Ectodermal cell (in vitro differentiated cells): ENCODE measurements around the gene FAT1.

Source experiments
- H3K27ac ChIP-seq: 2 replicates; pipeline ENCODE4 v1.7.0; 2013; ENCODE audit warnings: mild to moderate bottlenecking, low read depth, low read length; ENCODE audit not compliant: insufficient read depth, poor library complexity, severe bottlenecking
- H3K27me3 ChIP-seq: 2 replicates; pipeline ENCODE4 v1.7.0; 2013; ENCODE audit warnings: mild to moderate bottlenecking, low read length; ENCODE audit not compliant: insufficient read depth, control insufficient read depth, poor library complexity, severe bottlenecking
- H3K36me3 ChIP-seq: one replicate; pipeline ENCODE4 v1.7.0; 2013; ENCODE audit warnings: low read length; ENCODE audit not compliant: control insufficient read depth, insufficient read depth
- H3K4me1 ChIP-seq: one replicate; pipeline ENCODE4 v1.7.0; 2013; ENCODE audit warnings: low read length; ENCODE audit not compliant: control insufficient read depth, insufficient read depth
- H3K4me3 ChIP-seq: 2 replicates; pipeline ENCODE4 v1.7.0; 2013; ENCODE audit warnings: low read depth, low read length, control low read depth; ENCODE audit not compliant: insufficient read depth
- H3K9me3 ChIP-seq: 2 replicates; pipeline ENCODE4 v1.7.0; 2013; ENCODE audit warnings: mild to moderate bottlenecking, low read length, moderate library complexity; ENCODE audit not compliant: control insufficient read depth
- WGBS, 2 experiments: methylation state at CpG; one replicate each; pipeline ENCODE4 v1.1.7; 2013; ENCODE audit warnings: missing lambda C conversion rate in 2 of 2; 5-methylcytosine and 5-hydroxymethylcytosine counted together

Gene FAT1

DNA sequence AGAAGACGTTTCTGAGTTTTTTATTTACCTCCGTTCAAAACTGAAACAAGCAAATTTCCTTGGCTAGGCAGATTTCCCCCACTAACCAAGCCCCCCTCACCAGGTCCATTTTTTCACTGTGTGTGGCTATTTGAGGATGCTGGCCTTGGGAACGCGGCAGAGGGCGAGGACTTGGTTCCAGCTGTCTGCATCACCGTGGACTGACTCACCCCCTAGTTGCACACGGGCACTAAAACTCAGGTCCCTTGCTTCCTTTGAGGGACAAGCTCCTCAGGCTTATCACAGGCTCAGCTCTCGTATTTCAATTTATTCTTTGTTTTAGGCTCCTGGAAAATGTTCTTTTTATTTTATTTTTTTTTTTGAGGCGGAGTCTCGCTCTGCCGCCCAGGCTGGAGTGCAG is 159.9 kb downstream of the FAT1 start:
- no peaks in the 10 kb centered on the region for H3K36me3 ChIP-seq
- no peaks in the 10 kb centered on the region for H3K27me3 ChIP-seq
- no peak overlapping the region for H3K27ac ChIP-seq
- no peaks in the 10 kb centered on the region for H3K9me3 ChIP-seq
- H3K4me1 ChIP-seq, result no peaks in the 10 kb centered on the region
- WGBS, 2 experiments, result 93 to 94% methylated on average over 11 of the region's 11 CpGs
- H3K4me3 ChIP-seq, result no peak overlapping the region

- Histone ChIP-seq H3K27ac (no peak overlapping the region), H3K9me3 (no peaks in the 10 kb centered on the region), H3K27me3 (no peaks in the 10 kb centered on the region), H3K36me3 (no peaks in the 10 kb centered on the region), H3K4me3 (no peak overlapping the region), H3K4me1 (no peaks in the 10 kb centered on the region)
- WGBS, 2 experiments, result 100% methylated on average over 1 of the region's 1 CpG; no CpG with 5 or more reads in 1 of the 2 experiments
These were observed 161.9 kb downstream of the FAT1 start for GRCh38 chr4:186561748-186562147.

- Histone ChIP-seq H3K4me3 (no peak overlapping the region), H3K9me3 (no peaks in the 10 kb centered on the region), H3K36me3 (no peaks in the 10 kb centered on the region), H3K27me3 (peaks cover 3% of the 10 kb centered on the region), H3K27ac (no peak overlapping the region), H3K4me1 (no peaks in the 10 kb centered on the region)
- WGBS, 2 experiments, result 92% methylated on average over 3 of the region's 3 CpGs
These were observed 163.0 kb downstream of the FAT1 start for GRCh38 chr4:186560647-186561046.

GRCh38 chr4:186557486-186557885 is 166.2 kb downstream of the FAT1 start:
- H3K4me1 ChIP-seq, result no peaks in the 10 kb centered on the region
- 92 to 95% methylated on average over 3 of the region's 3 CpGs for WGBS, 2 experiments
- no peaks in the 10 kb centered on the region for H3K9me3 ChIP-seq
- H3K27ac ChIP-seq, result no peak overlapping the region
- H3K27me3 ChIP-seq, result peaks cover 20% of the 10 kb centered on the region
- no peak overlapping the region for H3K4me3 ChIP-seq
- H3K36me3 ChIP-seq, result no peaks in the 10 kb centered on the region

DNA sequence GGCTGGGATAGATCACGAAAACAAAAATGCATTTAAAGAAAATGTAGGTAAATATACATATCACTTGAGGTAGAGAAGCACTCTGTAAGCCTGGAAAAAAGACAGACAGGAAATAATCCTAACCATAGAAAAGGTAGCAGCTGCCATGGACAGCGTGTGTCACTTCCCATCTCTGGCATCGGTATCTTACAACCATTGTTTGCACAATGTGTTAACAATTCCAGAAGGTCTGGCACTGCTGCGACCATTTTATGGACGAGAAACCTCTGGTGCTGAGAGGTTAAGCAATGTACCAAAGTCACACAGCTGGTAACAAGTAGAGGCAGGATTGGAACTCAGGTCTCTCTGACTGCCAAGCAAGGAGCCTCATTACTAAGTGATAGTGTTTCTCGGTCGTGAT is 166.6 kb downstream of the FAT1 start:
- H3K36me3 ChIP-seq, result no peaks in the 10 kb centered on the region
- 80% methylated on average over 4 to 7 of the region's 7 CpGs for WGBS, 2 experiments
- no peak overlapping the region for H3K4me3 ChIP-seq
- H3K27ac ChIP-seq, result no peak overlapping the region
- peaks cover 20% of the 10 kb centered on the region for H3K27me3 ChIP-seq
- no peaks in the 10 kb centered on the region for H3K9me3 ChIP-seq
- H3K4me1 ChIP-seq, result no peaks in the 10 kb centered on the region

DNA sequence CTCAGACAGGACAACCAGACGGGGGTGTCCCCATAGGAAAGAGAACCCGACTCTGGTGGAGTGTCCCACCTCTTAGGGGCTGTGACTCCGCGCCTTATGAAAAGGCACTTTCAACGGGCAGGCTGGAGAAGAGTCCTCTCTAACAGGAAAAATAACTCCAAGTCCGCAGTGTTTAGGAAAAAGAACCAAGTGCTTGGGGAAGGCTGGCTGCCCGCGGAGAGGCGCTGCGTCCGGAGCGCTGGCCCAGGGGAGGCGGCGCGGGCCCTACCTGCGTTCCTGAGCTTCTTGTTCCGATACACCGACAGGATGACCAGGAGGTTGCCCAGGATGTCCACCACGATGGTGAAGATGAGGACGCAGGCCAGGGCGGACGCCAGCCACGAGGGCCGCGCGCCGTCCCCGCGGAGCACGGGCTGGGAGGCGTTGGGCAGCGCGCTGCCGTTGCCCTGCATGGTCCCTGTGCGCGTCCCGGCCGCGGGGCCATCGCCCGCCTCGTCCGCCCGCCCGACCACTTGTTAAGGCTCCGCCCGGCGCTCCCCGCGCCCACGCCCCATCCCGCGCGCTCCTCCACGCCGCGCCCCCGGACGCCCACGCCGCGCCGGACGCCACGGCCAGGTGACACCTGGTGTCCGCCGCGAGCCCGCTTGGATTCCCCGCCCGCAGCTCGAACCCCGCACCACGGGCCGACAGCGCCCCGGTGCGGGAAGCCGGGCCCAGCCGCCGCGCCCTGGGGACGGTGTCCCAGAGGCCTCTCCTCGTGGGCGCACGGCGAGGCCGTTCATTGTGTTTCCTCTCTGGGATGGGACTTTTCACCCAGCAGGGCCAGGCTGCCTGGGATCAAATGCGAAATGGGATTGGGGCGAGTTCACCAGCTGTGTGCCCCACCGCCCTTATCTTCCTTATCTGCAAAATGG is 168.5 kb downstream of the FAT1 start, which contains the start of gene MTNR1A:
Gene MTNR1A (minus strand): TSS at position 654 of the 914 bp plus-strand sequence. CDS start 202 bp downstream, at position 452.
- Histone ChIP-seq H3K27ac (no peak within 1 kb of the TSS), H3K27me3 (peaks cover 20% of the 10 kb centered on the region), H3K36me3 (no peaks in the 10 kb centered on the region)

DNA sequence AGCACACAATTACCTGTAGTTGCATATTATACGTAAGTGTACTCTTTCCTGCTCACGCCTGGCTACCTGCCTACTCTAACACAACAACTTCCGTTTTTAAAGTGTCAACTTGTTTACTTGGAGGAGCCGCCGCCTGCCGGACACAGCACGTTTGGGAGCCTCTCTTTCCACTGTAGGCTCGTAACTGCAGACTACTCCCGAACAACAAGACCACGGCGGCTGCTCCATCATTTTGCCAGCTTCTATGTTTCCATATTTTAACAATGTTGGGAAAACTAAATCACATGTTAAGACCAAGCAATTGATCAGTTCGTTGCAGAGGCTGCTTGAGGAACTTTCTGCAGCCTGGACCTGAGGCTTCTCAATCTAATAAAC is 169.1 kb downstream of the FAT1 start:
- no peaks in the 10 kb centered on the region for H3K4me1 ChIP-seq
- H3K27me3 ChIP-seq, result peaks cover 20% of the 10 kb centered on the region
- peak overlapping the region; percentile 62 for H3K4me3 ChIP-seq
- WGBS, 2 experiments, result 18% methylated on average over 12 of the region's 12 CpGs
- H3K36me3 ChIP-seq, result no peaks in the 10 kb centered on the region
- no peak overlapping the region for H3K27ac ChIP-seq
- H3K9me3 ChIP-seq, result no peaks in the 10 kb centered on the region

More for the DNA sequence above, 168.5 kb downstream of the FAT1 start, which contains the start of gene MTNR1A:
- 2% methylated on average over 91 of the region's 91 CpGs for WGBS, 2 experiments
- Histone ChIP-seq H3K9me3 (no peaks in the 10 kb centered on the region), H3K4me1 (no peaks in the 10 kb centered on the region), H3K4me3 (peak within 1 kb of the TSS; percentile 62)

DNA sequence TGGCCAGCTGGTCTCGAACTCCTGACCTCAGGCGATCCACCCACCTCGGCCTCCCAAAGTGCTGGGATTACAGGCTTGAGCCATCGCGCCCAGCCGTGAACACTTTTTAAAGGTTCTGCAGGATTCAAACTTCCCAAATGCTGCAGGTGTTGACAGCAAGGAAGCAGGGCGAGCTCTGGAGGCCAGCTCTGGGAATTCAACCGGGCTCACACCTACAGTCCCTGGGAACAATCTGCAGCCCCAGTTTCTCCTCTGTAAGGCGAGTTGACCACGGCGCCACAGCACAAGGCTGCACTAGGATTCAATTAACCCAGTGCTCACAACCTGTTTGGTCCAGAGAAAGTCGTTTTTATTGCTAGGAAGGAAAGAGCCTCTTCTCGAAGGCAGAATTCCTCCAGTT is 169.9 kb downstream of the FAT1 start:
- Histone ChIP-seq H3K4me3 (no peak overlapping the region), H3K27me3 (peaks cover 20% of the 10 kb centered on the region), H3K27ac (no peak overlapping the region), H3K36me3 (no peaks in the 10 kb centered on the region), H3K4me1 (no peaks in the 10 kb centered on the region), H3K9me3 (no peaks in the 10 kb centered on the region)
- WGBS, 2 experiments, result 76 to 79% methylated on average over 13 of the region's 13 CpGs

- WGBS, 2 experiments, result 89 to 98% methylated on average over 2 of the region's 2 CpGs
- H3K27ac ChIP-seq, result no peak overlapping the region
- no peaks in the 10 kb centered on the region for H3K4me1 ChIP-seq
- H3K36me3 ChIP-seq, result no peaks in the 10 kb centered on the region
- H3K27me3 ChIP-seq, result peaks cover 20% of the 10 kb centered on the region
- no peak overlapping the region for H3K4me3 ChIP-seq
- no peaks in the 10 kb centered on the region for H3K9me3 ChIP-seq
These were observed 171.8 kb downstream of the FAT1 start for GRCh38 chr4:186551849-186552248.

GRCh38 chr4:186545436-186545835 is 178.2 kb downstream of the FAT1 start:
- Histone ChIP-seq H3K4me3 (no peak overlapping the region), H3K9me3 (no peaks in the 10 kb centered on the region), H3K27me3 (no peaks in the 10 kb centered on the region), H3K4me1 (no peaks in the 10 kb centered on the region), H3K27ac (no peak overlapping the region), H3K36me3 (no peaks in the 10 kb centered on the region)
- 94% methylated on average over 7 of the region's 7 CpGs for WGBS, 2 experiments
